Measurements from ENCODE around the gene ZNF83.

- no peak for TF ChIP-seq CTCF (IDR thresholded peaks at IDR 0.05)
- no peak for TF ChIP-seq POLR2A (IDR thresholded peaks at IDR 0.05)
These were observed 26.3 kb upstream of the ZNF83 start for GRCh38 chr19:52664461-52664860.

All from right lobe of liver (tissue), 4 donors.